ENCODE measurements around the gene LPAR2. TPM values are rescaled to one million over a fixed set of nuclear protein-coding genes. Genes with fewer than 3 reads are reported as not detected.

LPAR2 gene
- total RNA-seq, result 0.52 and 1.9 TPM in 2 replicates

GRCh38 chr19:19627621-19628500 is at the start of gene LPAR2:
TSS of gene LPAR2 (minus strand) at chr19:19628220. CDS start at chr19:19627275, 945 bp downstream.

GRCh38 chr19:19668230-19669012 is 40.4 kb upstream of the LPAR2 start, which contains the start of gene ZNF101:
TSS of gene ZNF101 (plus strand) at chr19:19668839. CDS start at chr19:19668964, 125 bp downstream.

GRCh38 chr19:19663256-19664120 is 35.5 kb upstream of the LPAR2 start, which contains the start of gene ATP13A1:
TSS of gene ATP13A1 (minus strand) at chr19:19663676. CDS start at chr19:19663666, 10 bp downstream.

GRCh38 chr19:19643158-19644053 is 15.4 kb upstream of the LPAR2 start, which contains the start of gene GMIP:
TSS of gene GMIP (minus strand) at chr19:19643657. CDS start at chr19:19643529, 128 bp downstream.

GRCh38 chr19:19618219-19619051 is 9.6 kb downstream of the LPAR2 start, which contains the start of gene PBX4:
TSS of gene PBX4 (minus strand) at chr19:19618687. CDS start at chr19:19618629, 58 bp downstream.

Other genes with a start within 250 kb of the LPAR2 start
- 20.2 and 20.8 TPM in 2 replicates for gene GATAD2A, start 222.5 kb downstream of the LPAR2 start, total RNA-seq
- 1.9 and 2.2 TPM in 2 replicates for gene TSSK6, start 112.7 kb downstream of the LPAR2 start, total RNA-seq
- gene NDUFA13, start 112.0 kb downstream of the LPAR2 start, total RNA-seq, result 435 and 561 TPM in 2 replicates
- gene YJEFN3, start 99.3 kb downstream of the LPAR2 start, total RNA-seq, result 0.17 and 0.32 TPM in 2 replicates
- gene CILP2, start 90.0 kb downstream of the LPAR2 start, total RNA-seq, result under 0.01 and 0.16 TPM in 2 replicates
- gene PBX4, start 9.5 kb downstream of the LPAR2 start, total RNA-seq, result 2.2 and 3.0 TPM in 2 replicates
- 1.9 and 4.9 TPM in 2 replicates for gene GMIP, start 15.4 kb upstream of the LPAR2 start, total RNA-seq
- gene ATP13A1, start 35.5 kb upstream of the LPAR2 start, total RNA-seq, result 19.7 and 21.6 TPM in 2 replicates
- gene ZNF101, start 40.6 kb upstream of the LPAR2 start, total RNA-seq, result 3.6 and 4.9 TPM in 2 replicates
- gene ZNF14, start 104.9 kb upstream of the LPAR2 start, total RNA-seq, result 3.3 and 5.4 TPM in 2 replicates
- gene ZNF506, start 193.5 kb upstream of the LPAR2 start, total RNA-seq, result 7.0 and 9.3 TPM in 2 replicates
- 2.1 and 2.5 TPM in 2 replicates for gene ZNF253, start 237.7 kb upstream of the LPAR2 start, total RNA-seq